Astrocyte (in vitro differentiated cells and primary cell): Measurements from ENCODE around the gene ZNF346.

Source experiments
- CTCF ChIP-seq: IDR thresholded peaks from 2 replicates; pipeline ENCODE4 v1.5.1; 2011; ENCODE audit warnings: low read depth, mild to moderate bottlenecking, inconsistent platforms, low read length, moderate library complexity; ENCODE audit not compliant: insufficient read depth
- EZH2 ChIP-seq: IDR thresholded peaks from 2 replicates; pipeline ENCODE4 v1.6.1; 2012; ENCODE audit warnings: mild to moderate bottlenecking, low read length, inconsistent platforms; ENCODE audit not compliant: insufficient read depth

- no peak for TF ChIP-seq CTCF
- no peak for TF ChIP-seq EZH2
Observed at GRCh38 chr5:177006265-177006972, 16.1 kb upstream of the ZNF346 start, which contains the start of gene UIMC1.
